Stimulated activated CD4-positive, alpha-beta T cell treated with anti-CD3 and anti-CD28 coated beads, Interleukin-15, amount 100 ng/mL, for 1 hour (primary cell): Measurements from ENCODE around the gene GTF3C1.

Experiments used
- DNase-seq, 2 donors: peaks; one replicate each; pipeline ENCODE4 v3.0.0-alpha.2; 2020; ENCODE audit warnings: low read depth in 1 of 2, low spot score in 1 of 2

GTF3C1 gene

DNA sequence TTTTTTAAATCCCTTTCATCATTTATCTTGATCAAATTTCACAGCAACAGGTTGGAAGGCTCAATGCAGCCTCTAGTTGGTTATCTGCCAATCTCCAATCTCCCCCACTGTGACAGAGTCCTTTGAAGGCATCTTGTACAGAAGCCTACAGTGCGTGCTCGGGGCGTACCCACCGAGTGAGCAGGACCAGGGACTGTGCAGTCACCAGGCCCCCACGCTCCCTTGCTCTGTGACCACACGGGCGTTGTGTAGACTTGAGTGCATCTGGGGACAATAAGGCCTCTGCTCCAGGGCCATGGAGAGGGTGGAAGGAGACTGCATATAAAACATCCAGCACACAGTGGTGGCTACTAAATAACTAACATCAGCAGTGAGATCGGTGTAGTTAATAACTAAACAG is 63.4 kb downstream of the GTF3C1 start:
- no peak for DNase-seq

DNA sequence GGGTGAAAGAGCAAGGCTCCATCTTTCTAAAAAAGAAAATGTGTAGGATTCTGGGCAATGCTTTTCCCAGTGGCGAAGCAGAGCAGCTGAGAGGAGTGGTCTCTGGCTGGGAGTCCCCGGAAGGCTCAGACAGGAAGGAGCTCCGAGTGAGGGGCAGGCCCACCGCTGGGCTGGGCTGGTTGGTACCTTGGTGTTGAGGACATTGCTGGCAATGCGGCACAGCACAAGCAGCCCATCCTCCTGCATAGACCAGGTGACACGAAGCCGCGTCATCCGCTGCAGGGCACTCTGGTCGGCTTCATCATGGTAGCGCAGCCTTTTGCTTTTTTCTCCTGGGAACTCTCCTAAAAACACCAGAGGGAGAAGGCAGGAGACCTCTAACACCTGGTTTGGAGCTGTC is 63.9 kb downstream of the GTF3C1 start:
- DNase-seq: no peak

- no peak for DNase-seq
Observed at GRCh38 chr16:27485126-27485525, 64.6 kb downstream of the GTF3C1 start.

- DNase-seq: no peak
Observed at GRCh38 chr16:27483624-27484023, 66.1 kb downstream of the GTF3C1 start.

DNA sequence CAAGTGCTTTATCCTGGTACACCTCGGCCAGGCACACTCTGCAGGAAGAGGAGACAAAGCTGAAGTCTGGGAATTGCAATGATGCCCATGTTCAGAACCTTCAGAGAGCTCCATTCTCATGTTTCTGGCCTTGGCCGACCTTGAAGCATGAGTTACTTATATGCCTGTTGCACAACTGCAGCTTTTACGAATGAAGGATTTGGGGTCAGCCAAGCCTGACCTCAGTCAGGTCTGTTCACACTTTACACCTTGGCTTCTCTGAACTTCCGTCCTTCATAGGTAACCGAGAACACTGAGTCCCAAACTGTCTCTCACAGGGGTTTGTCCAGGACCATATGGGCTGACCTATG is 66.7 kb downstream of the GTF3C1 start:
- no peak for DNase-seq

- DNase-seq: no peak
Observed at GRCh38 chr16:27482397-27483087, 67.2 kb downstream of the GTF3C1 start.

DNA sequence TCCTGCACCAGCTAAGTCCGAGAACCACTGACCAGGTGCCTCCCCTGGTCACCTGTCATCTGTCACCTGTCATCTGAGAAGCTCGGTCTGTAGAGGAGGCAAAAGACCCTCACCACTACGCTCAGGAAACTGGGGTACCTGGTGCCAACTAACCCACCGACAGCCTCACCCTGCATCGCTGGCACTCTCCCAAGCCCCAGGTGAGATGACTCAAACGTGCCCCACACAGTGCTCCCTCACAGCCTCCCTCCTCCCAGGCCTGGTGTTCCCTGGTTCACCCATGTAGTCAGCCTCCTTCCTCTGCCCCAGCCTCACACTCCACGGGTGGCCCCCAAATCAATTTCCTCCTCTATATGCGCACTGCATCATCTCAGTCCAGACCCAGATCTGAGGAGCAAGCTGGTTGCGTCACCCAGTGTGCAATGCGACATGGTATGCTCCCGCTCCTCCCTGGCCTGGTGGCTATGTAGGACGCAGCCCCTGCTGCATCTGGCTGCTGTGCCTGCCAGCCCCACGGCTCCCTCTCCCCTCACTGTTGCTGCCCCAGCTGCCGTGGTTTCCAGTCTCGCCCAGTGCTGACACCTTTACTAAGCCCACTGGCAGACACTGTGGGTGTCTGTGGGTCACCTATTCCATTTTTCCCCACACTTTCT is 68.3 kb downstream of the GTF3C1 start:
- no peak for DNase-seq

DNA sequence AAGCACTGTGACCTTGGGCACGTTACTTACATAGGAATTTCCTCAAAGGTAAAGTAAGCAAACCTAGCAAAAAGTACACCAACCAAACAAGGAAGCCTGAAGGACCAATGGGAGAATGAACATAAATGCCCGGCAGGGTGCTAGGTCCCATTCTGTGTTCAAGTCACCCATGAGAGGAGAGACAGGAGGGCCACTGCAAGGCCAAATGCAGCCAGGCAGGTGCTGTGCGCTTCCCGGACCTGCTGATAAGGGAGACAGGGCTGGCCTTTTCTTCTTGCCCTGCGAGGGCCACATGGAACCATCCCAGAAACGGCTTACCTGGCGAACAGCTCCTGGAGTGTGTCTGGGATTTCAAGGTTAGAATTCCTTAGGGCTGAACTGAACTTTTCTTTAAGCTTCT is 69.0 kb downstream of the GTF3C1 start:
- DNase-seq: no peak

GRCh38 chr16:27476240-27476639 is 73.5 kb downstream of the GTF3C1 start:
- DNase-seq: no peak

DNA sequence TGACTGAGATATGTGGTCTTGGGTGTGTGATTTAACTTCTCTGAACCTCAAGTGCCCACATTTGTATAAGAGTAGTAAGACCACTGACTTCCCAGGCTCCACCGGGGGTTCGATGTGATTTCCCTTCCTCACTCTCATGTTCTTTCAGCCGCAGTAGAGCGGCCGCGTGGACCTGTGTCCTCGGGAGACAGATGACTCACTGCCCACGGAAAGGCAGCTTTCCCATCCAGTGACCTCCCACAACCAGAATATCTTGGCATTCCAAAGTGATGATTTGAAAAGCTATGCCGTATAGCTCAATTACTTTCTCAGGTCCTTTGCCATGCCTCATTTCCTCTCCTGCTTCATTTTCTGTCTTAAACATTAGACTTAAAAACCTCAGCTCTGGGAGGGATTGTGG is 74.2 kb downstream of the GTF3C1 start:
- no peak for DNase-seq

GRCh38 chr16:27474921-27475320 is 74.8 kb downstream of the GTF3C1 start:
- DNase-seq: no peak

DNA sequence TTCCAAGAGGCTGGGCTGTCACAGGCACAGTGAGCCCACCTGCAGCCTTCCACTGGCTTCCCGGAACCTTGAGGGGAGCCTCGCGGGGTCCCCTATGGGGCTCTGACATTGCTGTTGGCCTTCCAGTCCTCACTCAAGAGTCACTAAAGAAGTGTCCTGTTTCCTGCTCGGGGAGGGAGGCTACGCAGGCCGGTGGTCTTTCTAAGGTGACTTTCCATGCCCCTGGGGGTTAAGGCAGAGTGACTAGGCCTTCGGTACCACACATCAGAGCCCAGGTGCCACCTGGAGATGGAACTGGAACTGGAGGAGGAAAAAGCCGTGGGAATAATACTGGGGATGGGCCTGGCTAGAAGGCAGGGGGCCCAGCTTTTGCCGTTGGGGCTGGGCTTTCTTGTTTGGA is 75.7 kb downstream of the GTF3C1 start:
- no peak for DNase-seq

- no peak for DNase-seq
Observed at GRCh38 chr16:27473101-27473900, 76.4 kb downstream of the GTF3C1 start.

GRCh38 chr16:27472091-27473020 is 77.4 kb downstream of the GTF3C1 start:
- no peak for DNase-seq

GRCh38 chr16:27471661-27472060 is 78.1 kb downstream of the GTF3C1 start:
- no peak for DNase-seq

GRCh38 chr16:27470567-27471431 is 78.9 kb downstream of the GTF3C1 start:
- DNase-seq: no peak

DNA sequence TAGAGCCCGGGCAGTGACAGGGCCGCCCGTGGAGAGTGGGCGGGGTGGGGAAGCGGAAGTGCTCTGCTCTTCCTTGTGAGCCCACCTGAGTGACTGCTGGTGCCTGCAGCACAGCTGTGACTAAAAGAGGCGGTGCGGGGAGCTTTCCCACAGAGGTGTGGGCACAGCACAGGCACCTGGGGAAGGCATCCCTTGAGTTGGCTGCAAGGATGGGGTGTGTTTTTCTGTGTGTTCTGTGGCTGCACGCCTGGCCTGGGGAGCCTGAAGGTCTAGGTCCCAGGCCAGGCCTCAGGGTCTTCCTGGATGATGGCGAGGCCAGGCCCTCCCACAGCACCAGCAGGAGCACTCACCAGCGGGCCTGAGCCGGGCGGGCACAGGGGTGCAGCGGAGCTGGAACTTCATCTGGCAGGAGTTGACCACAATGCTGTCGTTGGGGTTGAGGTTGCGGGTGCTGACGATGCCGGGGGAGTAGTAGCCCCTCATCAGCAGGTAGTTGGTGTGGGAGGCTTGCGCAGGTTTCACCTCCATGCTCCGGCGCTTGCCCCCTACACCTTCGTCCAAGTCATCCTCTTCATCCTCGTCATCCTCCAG is 80.7 kb downstream of the GTF3C1 start:
- no peak for DNase-seq

DNA sequence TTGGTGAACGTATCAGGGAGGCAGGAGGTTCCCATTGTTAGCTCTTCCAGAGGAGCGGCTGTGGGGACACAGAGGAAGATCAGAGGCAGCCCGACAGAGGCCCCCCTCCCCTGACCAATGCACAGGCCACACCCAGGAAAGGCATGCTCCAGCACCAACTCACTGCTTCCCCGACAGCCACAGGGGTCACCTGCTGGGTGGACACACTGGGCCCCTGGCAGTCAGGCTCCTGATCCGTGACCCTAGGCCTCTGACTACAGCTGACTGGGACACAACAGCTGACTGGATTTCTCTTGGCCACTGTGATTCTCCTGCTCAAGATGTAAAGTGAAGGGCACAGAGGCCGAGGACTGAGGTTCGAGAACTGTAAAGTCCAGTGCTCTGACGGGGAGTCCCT is 84.2 kb downstream of the GTF3C1 start:
- no peak for DNase-seq

DNA sequence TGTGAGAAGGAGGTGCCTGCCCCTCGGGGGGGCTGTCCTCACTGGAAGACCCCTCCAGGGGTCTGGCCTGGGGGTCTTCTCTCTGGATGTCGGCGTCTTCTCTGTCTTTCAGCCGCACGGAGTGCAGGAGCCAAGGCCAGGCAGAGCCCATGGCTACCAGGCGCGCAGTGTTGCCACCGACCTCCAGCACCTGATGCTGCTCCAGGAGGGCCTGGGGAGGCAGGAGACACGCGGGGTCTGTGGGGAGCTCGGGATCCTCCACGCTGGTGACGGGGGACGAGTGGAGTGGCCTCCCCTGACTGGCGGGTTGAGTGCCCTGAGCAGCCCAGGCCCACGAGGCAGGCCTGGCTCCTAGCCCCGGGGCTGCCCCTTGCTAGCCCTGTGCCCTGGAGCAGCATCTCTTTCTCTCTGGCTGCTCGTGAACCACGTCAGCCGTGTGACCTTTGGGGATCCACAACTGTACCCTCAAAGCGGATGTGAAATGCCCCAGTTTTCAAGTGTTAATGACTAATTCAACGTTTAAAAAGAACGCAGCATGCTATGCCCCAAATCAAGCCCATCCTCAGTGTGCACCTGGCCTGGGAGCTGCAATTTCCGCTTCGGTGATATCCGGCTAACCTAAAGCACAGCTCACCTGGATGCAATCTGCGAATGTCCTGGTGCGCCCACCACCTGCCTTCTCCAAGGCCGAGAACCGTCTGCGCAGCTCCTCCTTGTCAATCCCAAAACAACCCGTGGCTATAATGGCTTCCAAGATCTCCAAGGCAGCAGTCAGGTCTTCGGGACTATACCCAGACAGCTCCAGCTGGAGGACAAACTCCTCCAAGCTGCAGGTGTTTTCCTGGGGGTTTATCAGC is 84.9 kb downstream of the GTF3C1 start:
- DNase-seq: no peak
